H1 (cell line): ENCODE results near the gene SMOC2. TPM values are rescaled to one million over a fixed set of nuclear protein-coding genes. Genes with fewer than 3 reads are reported as not detected.
A peak's percentile ranks its signal among the peaks of the same experiment; 100 is the strongest.

ENCODE experiments used
- CTCF ChIA-PET: fragments of 300-600 bp; sonication (Branson Sonifier 250); formaldehyde crosslinking; loops from one replicate; lab custom pipeline; 2021; ENCODE audit not compliant: partially characterized antibody; lab: Charles Lee
- POLR2A ChIA-PET: fragments of 300-600 bp; sonication (Branson Sonifier 250); formaldehyde crosslinking; loops from one replicate; lab custom pipeline; 2021; ENCODE audit warnings: inconsistent platforms; ENCODE audit not compliant: partially characterized antibody; lab: Charles Lee
- DNase-seq, 2 experiments: peaks; one replicate each; pipeline versions ENCODE4 v3.0.0 to v3.0.0-alpha.2; 2010 to 2022; ENCODE audit warnings: low spot score in 2 of 2, low read depth in 1 of 2, mixed read lengths in 1 of 2
- FAIRE-seq: peaks from 2 replicates; lab custom pipeline; 2011; peaks lifted over from hg19 to GRCh38; lab: Jason Lieb, UNC
- H2AFZ ChIP-seq: 2 replicates; pipeline ENCODE4 v1.8.1; 2012; ENCODE audit warnings: low read length, inconsistent platforms
- H2AK5ac ChIP-seq: 2 replicates; pipeline ENCODE4 v1.6.1; 2013; ENCODE audit warnings: low read depth, low read length
- H2BK120ac ChIP-seq: replicated peaks from 2 replicates; pipeline ENCODE3; 2013; ENCODE audit warnings: low read depth, low read length, inconsistent platforms
- H2BK12ac ChIP-seq: 2 replicates; pipeline ENCODE4 v1.6.1; 2013; ENCODE audit warnings: low read depth, low read length
- H2BK15ac ChIP-seq: 2 replicates; pipeline ENCODE4 v1.6.1; 2013; ENCODE audit warnings: low read length
- H2BK20ac ChIP-seq: 2 replicates; pipeline ENCODE4 v1.6.1; 2013; ENCODE audit warnings: low read length
- H2BK5ac ChIP-seq: 2 replicates; pipeline ENCODE4 v1.6.1; 2013; ENCODE audit warnings: low read depth, low read length
- H3K14ac ChIP-seq: 2 replicates; pipeline ENCODE4 v1.6.1; 2013; ENCODE audit warnings: inconsistent platforms; ENCODE audit not compliant: insufficient read length
- H3K18ac ChIP-seq: 2 replicates; pipeline ENCODE4 v1.6.1; 2013; ENCODE audit warnings: low read length; ENCODE audit errors: extremely low read depth
- H3K23ac ChIP-seq: 2 replicates; pipeline ENCODE4 v1.6.1; 2013; ENCODE audit warnings: inconsistent platforms; ENCODE audit not compliant: insufficient read length
- H3K23me2 ChIP-seq: 2 replicates; pipeline ENCODE4 v1.6.1; 2013; ENCODE audit warnings: low read depth, low read length
- H3K27ac ChIP-seq: 2 replicates; pipeline ENCODE4 v1.6.1; 2011; ENCODE audit warnings: low read depth, low read length, inconsistent platforms
- H3K27me3 ChIP-seq, 4 experiments: replicated peaks in 1 of 4; 1 replicate in 1 of 4; 2 replicates in 3 of 4; pipeline versions ENCODE4 v1.6.1 to v1.8.1; 2011 to 2013; ENCODE audit warnings: low read length in 3 of 4, mild to moderate bottlenecking in 3 of 4, inconsistent platforms in 2 of 4, mixed read lengths in 2 of 4, moderate library complexity in 1 of 4; ENCODE audit not compliant: control insufficient read depth in 3 of 4, insufficient read depth in 3 of 4; ENCODE audit errors: extremely low read depth in 1 of 4
- H3K36me3 ChIP-seq, 4 experiments: 2 replicates each; pipeline versions ENCODE4 v1.6.1 to v1.8.1; 2011 to 2013; ENCODE audit warnings: mild to moderate bottlenecking in 4 of 4, low read length in 3 of 4, moderate library complexity in 2 of 4, control low read depth in 1 of 4, inconsistent platforms in 1 of 4; ENCODE audit not compliant: insufficient read depth in 4 of 4, control insufficient read depth in 2 of 4
- H3K4ac ChIP-seq: replicated peaks from 2 replicates; pipeline ENCODE3; 2013; ENCODE audit warnings: low read length, low read depth, mixed read lengths, inconsistent platforms; ENCODE audit not compliant: insufficient read length
- H3K4me1 ChIP-seq, 4 experiments: replicated peaks in 1 of 4; 1 replicate in 1 of 4; 2 replicates in 3 of 4; pipeline versions ENCODE4 v1.6.1 to v1.8.1; 2011 to 2013; ENCODE audit warnings: low read length in 3 of 4, inconsistent platforms in 2 of 4, mixed read lengths in 1 of 4; ENCODE audit not compliant: insufficient read depth in 4 of 4, control insufficient read depth in 3 of 4
- H3K4me2 ChIP-seq, 2 experiments: 2 replicates each; pipeline versions ENCODE4 v1.6.1 to v1.8.1; 2011 to 2013; ENCODE audit warnings: low read depth in 2 of 2, low read length in 2 of 2, control low read depth in 1 of 2, inconsistent platforms in 1 of 2, mild to moderate bottlenecking in 1 of 2; ENCODE audit not compliant: insufficient read depth in 1 of 2
- H3K4me3 ChIP-seq, 4 experiments: fragments of 200-600, 300-600 bp in 1 of 4; sonication (generic), shearing (Covaris generic), sonication (Bioruptor Twin) in 1 of 4; 2 replicates each; pipeline versions ENCODE4 v1.5.1 to v1.8.1; 2011 to 2016; ENCODE audit warnings: low read length in 4 of 4, low read depth in 3 of 4, control low read depth in 2 of 4, inconsistent platforms in 2 of 4, mild to moderate bottlenecking in 2 of 4, mixed read lengths in 1 of 4, moderate library complexity in 1 of 4; ENCODE audit not compliant: insufficient read depth in 2 of 4; ENCODE audit errors: extremely low read depth in 1 of 4
- H3K56ac ChIP-seq: replicated peaks from 2 replicates; pipeline ENCODE3; 2013; ENCODE audit warnings: low read depth, mild to moderate bottlenecking, mixed read lengths, low read length, inconsistent platforms; ENCODE audit not compliant: insufficient read length
- H3K79me1 ChIP-seq: 2 replicates; pipeline ENCODE4 v1.6.1; 2013; ENCODE audit warnings: low read depth, low read length, control low read depth
- H3K79me2 ChIP-seq, 2 experiments: 2 replicates each; pipeline versions ENCODE4 v1.6.1 to v1.8.1; 2012 to 2013; ENCODE audit warnings: low read length in 2 of 2, mild to moderate bottlenecking in 2 of 2, inconsistent platforms in 1 of 2; ENCODE audit not compliant: insufficient read depth in 2 of 2, control insufficient read depth in 1 of 2
- H3K9ac ChIP-seq, 4 experiments: replicated peaks in 1 of 4; 1 replicate in 1 of 4; 2 replicates in 3 of 4; pipeline versions ENCODE4 v1.6.1 to v1.8.1; 2011 to 2013; ENCODE audit warnings: low read depth in 3 of 4, low read length in 3 of 4, control low read depth in 2 of 4, mild to moderate bottlenecking in 2 of 4, moderate library complexity in 2 of 4, inconsistent platforms in 1 of 4; ENCODE audit errors: extremely low read depth in 1 of 4
- H3K9me3 ChIP-seq, 2 experiments: 2 replicates each; pipeline versions ENCODE4 v1.6.1 to v1.8.1; 2012 to 2013; ENCODE audit warnings: mild to moderate bottlenecking in 2 of 2, moderate library complexity in 2 of 2, control low read depth in 1 of 2, inconsistent platforms in 1 of 2, low read depth in 1 of 2, low read length in 1 of 2, mixed read lengths in 1 of 2; ENCODE audit not compliant: insufficient read depth in 2 of 2
- H4K20me1 ChIP-seq, 2 experiments: replicated peaks in 1 of 2; 2 replicates each; pipeline versions ENCODE3 to v1.8.1; 2011 to 2013; ENCODE audit warnings: inconsistent platforms in 2 of 2, low read length in 2 of 2, mild to moderate bottlenecking in 1 of 2; ENCODE audit not compliant: insufficient read depth in 2 of 2, control insufficient read depth in 1 of 2
- H4K5ac ChIP-seq: 2 replicates; pipeline ENCODE4 v1.6.1; 2013; ENCODE audit warnings: low read length, low read depth, mixed read lengths, inconsistent platforms; ENCODE audit not compliant: insufficient read length
- H4K8ac ChIP-seq: 2 replicates; pipeline ENCODE4 v1.8.0; 2013; ENCODE audit warnings: mild to moderate bottlenecking, moderate library complexity, low read length, inconsistent platforms; ENCODE audit not compliant: insufficient read depth; ENCODE audit errors: extremely low read depth
- H4K91ac ChIP-seq: replicated peaks from 2 replicates; pipeline ENCODE3; 2013; ENCODE audit warnings: low read length, mixed read lengths, inconsistent platforms; ENCODE audit not compliant: insufficient read length
- BACH1 ChIP-seq: IDR thresholded peaks from 2 replicates; pipeline ENCODE4 v1.6.1; 2012; ENCODE audit warnings: low read length, improper control_type of control experiment
- CEBPB ChIP-seq: IDR thresholded peaks from 2 replicates; pipeline ENCODE4 v1.6.1; 2012; ENCODE audit warnings: low read depth, low read length
- CTCF ChIP-seq, 3 experiments: IDR thresholded peaks; 1 replicate in 2 of 3; 2 replicates in 1 of 3; pipeline versions ENCODE4 v1.5.1 to v1.6.1; 2011; ENCODE audit warnings: low read length in 3 of 3, mild to moderate bottlenecking in 3 of 3, inconsistent platforms in 2 of 3, low read depth in 1 of 3, moderate library complexity in 1 of 3; ENCODE audit not compliant: insufficient read depth in 1 of 3; ENCODE audit errors: control extremely low read depth in 1 of 3
- HDAC6 ChIP-seq: IDR thresholded peaks from one replicate; pipeline ENCODE4 v1.7.1; 2012; ENCODE audit warnings: low read depth, mild to moderate bottlenecking, inconsistent platforms, low read length, moderate library complexity
- JUND ChIP-seq: IDR thresholded peaks from 2 replicates; pipeline ENCODE4 v1.6.1; 2011; ENCODE audit warnings: mild to moderate bottlenecking, improper control_type of control experiment, low read length
- KDM4A ChIP-seq: IDR thresholded peaks from one replicate; pipeline ENCODE4 v1.7.1; 2012; ENCODE audit warnings: low read depth, mild to moderate bottlenecking, moderate library complexity, low read length, inconsistent platforms; ENCODE audit not compliant: severe bottlenecking
- RAD21 ChIP-seq, 2 experiments: IDR thresholded peaks in 1 of 2; conservative IDR thresholded peaks in 1 of 2; 2 replicates each; pipeline ENCODE4 v1.6.1; 2011; ENCODE audit warnings: low read depth in 2 of 2, low read length in 2 of 2, improper control_type of control experiment in 1 of 2, inconsistent platforms in 1 of 2, mild to moderate bottlenecking in 1 of 2, moderate library complexity in 1 of 2
- SIN3A ChIP-seq, 2 experiments: IDR thresholded peaks in 1 of 2; conservative IDR thresholded peaks in 1 of 2; 2 replicates each; pipeline ENCODE4 v1.6.1; 2011 to 2012; ENCODE audit warnings: low read length in 2 of 2, improper control_type of control experiment in 1 of 2, low read depth in 1 of 2, mild to moderate bottlenecking in 1 of 2
- SIX5 ChIP-seq: IDR thresholded peaks from 2 replicates; pipeline ENCODE4 v1.6.1; 2011; ENCODE audit warnings: mild to moderate bottlenecking, low read depth, low read length
- TAF7 ChIP-seq: optimal IDR thresholded peaks from 2 replicates; pipeline ENCODE3; 2011; ENCODE audit warnings: low read depth, mild to moderate bottlenecking, inconsistent platforms, low read length, moderate library complexity, borderline replicate concordance
- WGBS, 2 experiments: shearing (Covaris generic) in 1 of 2; methylation state at CpG; one replicate each; pipeline versions ENCODE4 v1.1.6 to v1.1.7; 2013 to 2015; ENCODE audit warnings: low lambda C conversion rate in 2 of 2, mixed read lengths in 2 of 2, inconsistent platforms in 1 of 2, low coverage in 1 of 2, missing lambda C conversion rate in 1 of 2; ENCODE audit not compliant: insufficient replicate concordance in 2 of 2, insufficient coverage in 1 of 2, insufficient read length in 1 of 2; ENCODE audit errors: extremely low coverage in 1 of 2, missing lambda C conversion rate in 1 of 2; 5-methylcytosine and 5-hydroxymethylcytosine counted together
- polyA plus RNA-seq, 7 experiments: library from polyadenylated mRNA; depleted of rRNA in 3 of 7; stranded (reverse) in 5 of 7; unstranded in 2 of 7; fragments of >200 nt in 5 of 7; fragments of 200-250 nt in 2 of 7; gene quantifications; 1 replicate in 5 of 7; 2 replicates in 1 of 7; 4 replicates in 1 of 7; pipeline versions ENCODE4 v1.2.1 to v1.2.3, GENCODE V29; 2011 to 2013; ENCODE audit warnings: missing spikeins in 2 of 7, mixed read lengths in 2 of 7
- total RNA-seq: library from RNA; stranded (reverse); fragmentation: NEBNext Ultra II Directional; extraction: Animal tissue kit (Norgen Biotek cat#: 25700); gene quantifications from 2 replicates; pipeline ENCODE4 v1.2.1, GENCODE V29; 2021

SMOC2 gene
- total and polyA plus RNA-seq, 2 of the 8 experiments (the other 6 are each of a cell fraction or from before 2014, with no cell fraction given): 7.7 to 8.5 TPM

GRCh38 chr6:168640768-168641167, 199.8 kb downstream of the SMOC2 start:
- no peak overlapping the region for H4K91ac ChIP-seq
- no peak overlapping the region for H3K4ac ChIP-seq
- H4K8ac ChIP-seq: no peak overlapping the region
- 63% methylated on average over 5 of the region's 5 CpGs; no CpG with 5 or more reads in 1 of the 2 experiments for WGBS, 2 experiments
- no peak overlapping the region for H3K9ac ChIP-seq
- H4K5ac ChIP-seq: no peak overlapping the region
- ChIA-PET CTCF (interaction anchor here (1.0 to 1.7 kb wide), 2 partner anchors 24 to 70 kb away, joined by 3 read pairs; no protein-coding TSS in a partner anchor), POLR2A (interaction anchor here (0.7 kb wide), 1 partner anchor 59 kb away, joined by 3 read pairs; no protein-coding TSS in a partner anchor)
- H3K9me3 ChIP-seq: no peaks in the 10 kb centered on the region
- H2BK5ac ChIP-seq: no peak overlapping the region
- no peak for TF ChIP-seq HDAC6
- no peak for TF ChIP-seq TAF7
- TF ChIP-seq RAD21 (IDR thresholded peaks at IDR 0.05 in 1 of 2, conservative IDR thresholded peaks at IDR 0.05 in 1 of 2; ENCODE audit: low read depth in 2 of 2, low read length in 2 of 2): no peak
- TF ChIP-seq BACH1: no peak
- no peak for TF ChIP-seq SIN3A (conservative IDR thresholded peaks at IDR 0.05 in 1 of 2, IDR thresholded peaks at IDR 0.05 in 1 of 2; ENCODE audit: low read depth in 1 of 2, low read length in 2 of 2)
- no peak for TF ChIP-seq CEBPB
- TF ChIP-seq KDM4A: no peak
- no peak for TF ChIP-seq SIX5
- TF ChIP-seq CTCF (IDR thresholded peaks at IDR 0.05; ENCODE audit: control extremely low read depth in 1 of 3, insufficient read depth in 1 of 3, low read depth in 1 of 3, low read length in 3 of 3): no peak
- no peak for TF ChIP-seq JUND
- H2BK12ac ChIP-seq: no peak overlapping the region; the same call in 1 of the 2 replicates
- FAIRE-seq (no peak), DNase-seq (no peak)
- no peaks in the 10 kb centered on the region; a peak in 1 of 7 replicates for H3K27me3 ChIP-seq
- H3K79me1 ChIP-seq: no peaks in the 10 kb centered on the region; the same call in 1 of the 2 replicates
- no peaks in the 10 kb centered on the region for H3K23me2 ChIP-seq
- H3K4me2 ChIP-seq: peak overlapping the region in 1 of 2 experiments; percentile 25; a peak in 1 of 4 replicates
- H2BK15ac ChIP-seq: 0 out of 2 replicates have a peak overlapping the region, but pooled peaks have one; percentile 10
- H4K20me1 ChIP-seq: no peaks in the 10 kb centered on the region
- H3K79me2 ChIP-seq: no peaks in the 10 kb centered on the region
- no peaks in the 10 kb centered on the region for H3K36me3 ChIP-seq
- no peak overlapping the region for H2AFZ ChIP-seq
- H3K4me1 ChIP-seq: peaks cover 6 to 10% (median 7%) of the 10 kb centered on the region in 4 experiments; a peak in 6 of 7 replicates
- no peak overlapping the region for H2BK120ac ChIP-seq
- no peak overlapping the region for H3K27ac ChIP-seq
- no peak overlapping the region for H3K56ac ChIP-seq
- H3K18ac ChIP-seq: no peak overlapping the region
- 0 out of 2 replicates have a peak overlapping the region, but pooled peaks have one; percentile 42 for H2AK5ac ChIP-seq
- no peak overlapping the region for H3K4me3 ChIP-seq
- no peak overlapping the region for H3K14ac ChIP-seq
- H3K23ac ChIP-seq: no peak overlapping the region
- H2BK20ac ChIP-seq: no peak overlapping the region
